Stimulated activated naive CD8-positive, alpha-beta T cell treated with anti-CD3 and anti-CD28 coated beads, Interleukin-15, Interleukin-2, amounts not matched to agents 100 U/mL and 50 U/mL, for 24 hours (primary cell): ENCODE results near the gene ACE.
A peak's percentile ranks its signal among the peaks of the same experiment; 100 is the strongest.

Source experiments
- ATAC-seq: fragments of 150-1000 bp; cut with Tn5 transposase; one replicate; pipeline ENCODE4 v1.10.0; 2021
- DNase-seq: peaks from one replicate; pipeline ENCODE4 v3.0.0; 2021

ACE gene

GRCh38 chr17:63476854-63477479 is at the start of gene ACE:
TSS of gene ACE (plus strand) at chr17:63477061. CDS start at chr17:63477095, 34 bp downstream.
- DNase-seq (peak; percentile 47), ATAC-seq (peak; percentile 30)

DNA sequence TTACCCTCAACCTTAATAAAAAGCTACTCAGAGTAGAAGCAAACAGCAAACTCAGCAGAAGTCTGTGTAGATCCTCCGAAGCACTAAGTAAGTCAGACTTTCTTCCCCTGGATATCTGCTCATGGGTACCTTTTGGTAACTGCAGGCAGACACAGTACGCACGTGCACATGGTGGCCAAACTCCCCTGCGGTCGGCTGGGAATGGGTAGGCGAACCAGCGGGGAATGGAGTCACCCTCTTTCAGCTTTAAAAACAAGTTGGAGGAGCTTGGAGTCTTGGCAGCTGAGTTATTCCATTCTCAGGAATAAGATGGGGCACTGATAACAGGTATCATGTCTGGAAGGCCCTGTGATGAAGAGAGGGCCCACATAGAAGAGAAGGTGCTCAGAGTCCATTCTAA is 47.1 kb upstream of the ACE start:
- no peak for ATAC-seq
- no peak for DNase-seq

DNA sequence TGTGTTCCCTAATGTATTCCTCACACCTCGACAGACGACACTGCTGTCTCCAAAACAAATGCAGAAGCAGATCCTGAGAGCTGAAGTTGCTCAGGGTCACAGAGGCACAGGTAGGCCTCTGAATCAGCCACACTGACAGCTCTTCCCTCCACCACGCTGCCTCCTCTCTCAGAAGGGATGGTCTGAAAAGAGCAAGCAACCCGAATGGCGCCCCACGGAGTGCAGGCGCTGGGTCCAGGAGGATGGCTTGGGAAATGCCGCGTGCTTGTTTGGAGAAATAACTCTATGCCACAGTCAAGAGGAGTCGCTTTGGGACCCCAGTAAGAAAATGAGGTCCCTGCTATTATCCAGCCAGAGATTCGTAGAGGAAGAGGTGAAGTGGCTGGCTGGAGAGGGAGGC is 46.6 kb upstream of the ACE start:
- no peak for ATAC-seq
- no peak for DNase-seq

GRCh38 chr17:63431618-63431938 is 45.3 kb upstream of the ACE start:
- DNase-seq (no peak), ATAC-seq (no peak)

DNA sequence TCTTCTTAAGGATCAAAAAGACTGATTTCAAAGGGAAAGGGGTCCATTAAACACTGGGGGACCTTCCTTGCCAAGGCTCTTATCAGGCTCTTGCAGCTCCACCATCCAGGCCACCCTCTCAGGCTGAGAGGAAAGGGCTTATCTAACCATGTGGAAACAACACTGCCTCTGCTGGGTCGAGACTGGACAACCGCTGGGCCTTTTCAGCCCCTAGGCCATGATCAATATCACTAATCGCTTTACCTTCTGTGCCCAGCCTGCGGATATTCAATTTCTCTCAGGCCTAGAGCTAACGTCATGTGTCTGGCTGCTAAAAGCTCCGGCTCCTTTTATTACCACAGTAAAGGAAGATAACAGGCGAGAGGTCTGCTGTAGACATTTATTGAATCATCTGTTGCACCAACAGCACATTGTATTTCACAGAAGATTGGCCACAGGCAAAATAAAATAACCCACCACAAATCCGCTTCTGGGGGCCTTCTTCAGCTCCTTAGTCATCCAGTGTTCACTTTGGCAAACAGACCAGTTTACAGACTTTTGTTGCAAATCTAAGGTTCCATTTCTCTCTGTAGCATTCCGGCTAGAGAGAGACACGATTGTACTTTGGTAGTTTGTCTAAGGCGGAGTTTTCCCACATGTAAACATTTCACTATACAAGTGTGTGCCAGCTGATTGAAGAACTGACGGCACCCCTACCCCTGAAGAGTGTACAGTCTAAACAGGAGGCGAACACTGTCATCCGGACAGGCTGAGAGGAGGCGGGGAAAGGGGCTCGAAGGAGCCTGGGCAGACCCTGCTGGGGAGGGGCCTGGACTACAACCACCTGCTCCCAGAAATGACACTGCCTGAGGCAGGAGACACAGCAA is 44.7 kb upstream of the ACE start:
- no peak for DNase-seq
- ATAC-seq: no peak

GRCh38 chr17:63433746-63434591 is 42.9 kb upstream of the ACE start:
- ATAC-seq (no peak), DNase-seq (no peak)

DNA sequence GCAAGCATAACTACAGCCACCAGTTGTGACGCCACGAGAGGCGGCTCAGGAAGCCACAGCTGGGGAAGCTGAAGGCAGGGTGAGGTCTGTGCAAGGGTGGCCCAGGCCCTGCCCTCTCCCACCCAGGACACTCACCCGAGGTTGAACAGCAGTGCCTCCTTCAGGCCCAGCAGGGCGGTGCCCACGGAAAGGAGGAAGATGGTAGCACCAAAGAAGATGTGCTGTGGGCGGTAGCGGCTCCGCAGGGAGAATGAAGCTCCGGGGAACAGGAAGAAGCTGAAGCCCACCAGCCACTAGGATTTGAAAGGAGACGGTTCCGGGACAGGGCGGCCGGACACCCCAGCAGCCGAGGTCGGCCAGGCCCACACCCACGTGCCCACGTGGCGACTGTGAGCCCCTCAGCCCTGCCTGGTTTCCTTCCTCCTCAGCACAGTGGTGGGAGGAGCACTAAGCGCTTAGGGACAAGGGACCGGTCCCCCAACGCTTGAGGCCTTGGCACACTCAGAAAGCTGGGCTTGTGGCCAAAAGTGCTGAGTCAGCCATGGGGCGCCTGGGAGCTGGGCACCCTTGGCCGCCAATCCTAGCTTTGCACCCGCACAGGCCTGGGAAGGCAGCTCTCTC is 41.8 kb upstream of the ACE start:
- peak; percentile 37 for DNase-seq
- ATAC-seq: peak; percentile 29

GRCh38 chr17:63435681-63436522 is 41.0 kb upstream of the ACE start:
- ATAC-seq: no peak
- no peak for DNase-seq

DNA sequence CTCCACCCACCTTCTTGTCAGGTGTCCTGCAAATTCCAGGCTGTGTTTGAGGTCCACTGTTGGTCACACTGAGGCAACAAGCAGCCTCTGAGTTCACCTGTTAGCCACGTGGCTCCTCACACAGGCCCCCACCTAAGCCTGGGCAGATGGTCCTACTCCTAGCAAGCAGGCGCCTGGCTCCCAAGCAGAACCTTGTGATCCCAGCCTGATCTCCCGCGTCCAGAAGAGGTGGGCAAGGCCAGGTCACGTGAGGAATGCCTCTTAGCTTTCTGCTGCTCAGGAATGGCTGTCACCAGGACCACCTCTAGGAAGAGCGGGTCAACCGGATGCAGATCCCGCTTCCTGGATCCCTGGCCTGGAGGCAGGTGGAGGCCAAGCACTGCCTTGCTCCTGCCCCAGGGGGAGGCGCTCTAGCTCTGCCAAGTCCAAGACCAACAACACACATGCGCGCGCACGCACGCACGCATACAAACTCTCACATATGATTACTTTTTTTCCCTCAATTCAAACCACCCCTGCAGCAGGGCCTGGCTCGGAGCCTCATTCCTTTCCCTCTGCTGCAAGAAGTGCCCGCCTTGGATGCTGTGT is 40.2 kb upstream of the ACE start:
- ATAC-seq (no peak), DNase-seq (no peak)

DNA sequence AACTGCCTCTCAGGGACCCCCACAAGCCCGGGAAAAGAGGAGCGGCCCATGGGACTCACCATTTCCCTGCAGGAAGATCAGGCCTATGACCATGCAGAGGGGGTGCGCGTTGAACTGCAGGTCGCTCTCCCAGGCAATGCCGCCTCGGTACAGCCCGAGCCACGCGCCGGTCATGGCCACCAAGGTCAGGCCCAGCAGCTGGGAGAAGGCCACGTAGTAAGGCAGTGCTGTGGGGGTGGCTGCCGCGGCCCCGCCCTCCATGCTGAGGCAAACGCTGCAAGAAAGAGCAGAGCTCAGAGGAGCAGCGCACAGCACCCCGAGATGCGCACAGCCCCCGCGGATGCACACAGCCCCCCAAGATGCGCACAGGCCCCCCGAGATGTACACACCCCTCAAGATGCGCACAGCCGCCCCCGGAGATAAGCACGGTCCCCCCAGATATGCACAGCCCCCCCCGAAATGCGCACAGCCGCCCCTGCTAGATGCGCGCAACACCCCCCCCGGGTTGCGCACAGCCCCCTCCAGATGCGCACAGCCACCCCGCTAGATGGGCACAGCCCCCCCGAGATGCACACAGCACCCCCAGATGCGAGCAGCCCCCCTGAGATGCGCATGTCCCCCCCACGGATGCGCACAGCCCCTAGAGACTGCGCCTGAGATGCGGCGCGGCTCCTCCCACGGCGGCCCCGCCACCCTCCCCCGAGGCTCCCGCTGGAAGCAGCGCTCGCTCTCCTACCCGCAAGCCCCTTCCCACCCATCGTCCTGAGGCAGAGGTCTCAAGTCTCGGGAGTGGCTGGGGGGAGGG is 39.4 kb upstream of the ACE start:
- DNase-seq (no peak), ATAC-seq (no peak)

GRCh38 chr17:63438092-63439051 is 38.5 kb upstream of the ACE start:
- DNase-seq: no peak
- no peak for ATAC-seq

DNA sequence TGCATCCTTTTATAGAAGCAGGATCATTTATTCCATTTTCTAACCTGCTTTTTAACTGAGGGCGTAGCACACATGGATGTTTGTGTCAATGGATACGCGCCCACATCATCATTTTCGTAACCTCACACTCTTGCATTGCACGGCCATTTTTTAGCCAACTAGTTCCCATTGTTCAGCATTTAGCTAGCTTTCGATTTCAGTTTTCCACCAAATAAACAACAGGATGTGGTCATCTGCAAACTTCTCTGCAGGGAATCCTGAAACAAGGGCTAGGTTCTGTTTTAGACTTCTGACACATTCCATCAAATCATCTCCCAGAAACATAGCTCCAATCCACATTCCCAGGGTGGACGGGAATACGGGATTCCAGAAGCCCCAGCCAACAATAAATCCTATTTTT is 37.2 kb upstream of the ACE start:
- ATAC-seq (no peak), DNase-seq (no peak)

DNA sequence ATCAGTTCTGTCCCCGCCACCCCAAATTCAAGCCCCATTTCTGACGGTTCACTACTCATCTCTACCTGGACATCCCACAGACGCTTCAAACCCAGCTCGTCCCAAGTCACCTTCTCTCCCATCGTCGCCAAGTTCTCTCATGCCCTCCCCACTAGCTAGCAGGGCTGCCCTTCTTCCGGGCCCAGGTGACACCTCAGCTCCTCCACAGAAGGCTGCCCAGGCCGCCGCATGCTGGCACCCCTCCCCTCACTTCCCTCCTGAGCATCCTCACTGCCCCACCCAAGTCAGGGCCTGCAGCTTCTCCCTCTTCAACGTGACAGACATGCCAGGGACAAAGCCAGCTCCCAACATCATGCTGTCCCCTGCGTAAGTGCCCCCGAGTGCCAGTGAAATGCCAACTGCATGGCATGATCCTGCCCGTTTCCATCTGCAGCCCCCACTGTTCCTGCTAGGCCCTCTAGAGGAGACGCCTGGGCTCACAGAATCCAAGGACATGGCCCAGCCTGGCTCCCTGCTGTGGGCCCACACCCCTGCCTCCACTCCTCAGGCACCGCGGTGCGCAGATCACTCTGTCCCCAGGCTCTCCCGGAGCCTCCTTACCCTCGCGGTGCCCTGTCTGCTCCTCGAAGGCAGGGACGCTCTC is 36.6 kb upstream of the ACE start:
- ATAC-seq (no peak), DNase-seq (no peak)

DNA sequence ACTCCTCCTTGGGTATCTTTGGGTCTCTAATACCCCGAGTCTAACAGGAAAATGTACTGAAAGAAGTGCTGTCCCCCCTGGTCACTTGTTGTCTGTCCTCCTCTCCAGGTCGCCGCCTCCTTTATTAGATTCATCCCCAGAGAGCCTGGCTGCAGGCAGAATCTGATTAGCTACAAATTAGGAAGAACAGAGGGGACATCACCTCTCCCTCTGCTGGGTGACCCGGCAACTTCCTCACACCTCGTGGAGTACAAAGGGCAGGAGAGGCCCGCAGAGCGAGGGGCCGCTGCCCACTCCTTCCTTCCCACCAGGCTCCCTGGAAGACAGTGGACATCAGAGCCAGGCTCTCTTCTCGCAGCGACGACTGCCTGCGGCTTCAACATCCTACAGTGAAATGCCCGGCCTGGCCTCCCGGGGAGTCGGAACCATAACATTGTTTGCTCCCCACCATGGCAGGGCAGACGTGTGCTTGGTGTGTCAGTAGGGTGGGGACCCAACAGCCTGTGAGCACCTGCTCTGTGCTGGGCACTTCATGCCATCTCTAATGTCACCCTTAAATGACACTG is 36.0 kb upstream of the ACE start:
- ATAC-seq (no peak), DNase-seq (no peak)

DNA sequence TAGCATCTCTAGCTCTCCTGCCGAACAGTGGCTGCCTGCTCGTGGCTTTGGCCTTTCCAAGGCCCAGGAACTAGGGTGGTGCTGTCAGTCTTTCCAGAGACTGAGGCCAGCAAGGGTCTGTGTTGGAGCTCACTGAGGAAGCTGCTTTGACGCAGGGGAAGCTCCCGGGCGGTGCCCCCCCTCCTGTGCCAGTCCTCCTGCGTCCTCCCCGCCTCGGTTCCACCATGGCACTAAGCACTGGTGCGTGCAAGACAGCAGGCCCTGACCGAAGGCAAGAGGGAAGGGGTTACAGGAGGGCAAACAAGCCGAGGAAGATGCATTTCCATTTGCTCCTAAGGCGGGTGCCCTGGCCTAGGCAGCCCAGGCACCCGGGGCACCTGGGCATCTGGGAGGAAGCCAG is 35.2 kb upstream of the ACE start:
- ATAC-seq: no peak
- DNase-seq: no peak

DNA sequence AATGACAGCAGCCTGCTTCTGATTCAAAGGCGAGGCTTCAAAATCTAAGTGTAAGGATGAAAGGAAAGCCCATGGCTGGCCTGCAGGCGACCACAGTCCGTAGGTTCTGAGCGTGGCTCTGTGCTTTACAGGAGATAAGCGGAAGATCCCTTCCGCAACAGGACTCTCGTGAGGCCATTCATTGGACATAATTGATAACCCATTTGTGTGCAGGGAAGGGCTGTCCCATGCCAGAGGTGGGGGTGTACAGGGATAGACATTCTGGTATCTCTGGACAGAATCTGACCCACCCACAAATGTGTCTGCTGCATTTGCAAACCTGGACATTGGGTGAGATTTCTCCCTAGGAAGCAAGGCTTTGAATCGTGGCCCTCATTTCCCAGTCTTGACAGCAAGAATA is 34.8 kb upstream of the ACE start:
- DNase-seq (no peak), ATAC-seq (no peak)

DNA sequence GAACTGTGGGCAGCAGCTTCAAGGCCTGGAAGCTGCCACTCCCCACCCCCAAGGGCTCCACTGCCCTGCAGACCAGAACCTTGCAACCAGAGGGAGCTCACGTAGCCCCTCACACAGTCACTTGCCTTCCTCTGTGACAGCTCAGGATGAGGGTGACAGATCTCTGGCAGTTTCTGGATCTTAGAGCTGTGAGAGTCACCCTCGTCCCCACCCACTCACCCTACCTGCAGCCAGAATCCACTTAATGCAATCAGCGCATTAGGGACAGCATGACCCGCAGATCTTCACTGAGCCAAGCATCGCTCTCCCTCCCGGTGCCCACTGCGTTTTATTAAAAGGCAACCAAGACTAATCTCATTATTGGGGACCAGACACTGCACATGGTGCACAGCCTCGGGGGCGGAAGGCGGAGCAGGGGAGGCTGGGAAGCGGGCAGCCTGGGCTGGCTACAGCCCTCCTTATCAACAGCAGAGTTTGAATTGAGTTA is 34.3 kb upstream of the ACE start:
- ATAC-seq (no peak), DNase-seq (no peak)

- no peak for ATAC-seq
- DNase-seq: no peak
Measured at GRCh38 chr17:63443053-63443452, 33.8 kb upstream of the ACE start.
